ENCODE data around the gene FEZF1.

Gene FEZF1

DNA sequence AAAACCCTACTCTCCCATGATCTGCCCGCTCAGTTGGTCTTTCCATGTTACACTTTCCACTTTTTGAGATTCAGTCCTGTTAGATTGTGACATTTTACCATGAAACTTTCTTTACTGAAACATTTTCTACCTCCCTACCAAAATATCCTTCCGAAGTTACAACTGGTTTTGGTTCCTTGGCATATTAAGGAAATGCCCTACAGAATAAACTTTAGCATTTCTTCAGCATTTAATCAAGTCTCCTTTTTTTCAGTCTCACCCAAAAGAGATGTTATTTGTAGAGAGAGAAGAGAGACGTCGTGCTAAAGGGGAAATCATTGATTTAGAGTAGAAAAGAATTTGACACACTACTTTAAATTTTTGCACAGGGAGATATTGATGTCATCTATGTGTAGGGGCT is 9.7 kb upstream of the FEZF1 start:
- TF ChIP-seq, protein P1, sequence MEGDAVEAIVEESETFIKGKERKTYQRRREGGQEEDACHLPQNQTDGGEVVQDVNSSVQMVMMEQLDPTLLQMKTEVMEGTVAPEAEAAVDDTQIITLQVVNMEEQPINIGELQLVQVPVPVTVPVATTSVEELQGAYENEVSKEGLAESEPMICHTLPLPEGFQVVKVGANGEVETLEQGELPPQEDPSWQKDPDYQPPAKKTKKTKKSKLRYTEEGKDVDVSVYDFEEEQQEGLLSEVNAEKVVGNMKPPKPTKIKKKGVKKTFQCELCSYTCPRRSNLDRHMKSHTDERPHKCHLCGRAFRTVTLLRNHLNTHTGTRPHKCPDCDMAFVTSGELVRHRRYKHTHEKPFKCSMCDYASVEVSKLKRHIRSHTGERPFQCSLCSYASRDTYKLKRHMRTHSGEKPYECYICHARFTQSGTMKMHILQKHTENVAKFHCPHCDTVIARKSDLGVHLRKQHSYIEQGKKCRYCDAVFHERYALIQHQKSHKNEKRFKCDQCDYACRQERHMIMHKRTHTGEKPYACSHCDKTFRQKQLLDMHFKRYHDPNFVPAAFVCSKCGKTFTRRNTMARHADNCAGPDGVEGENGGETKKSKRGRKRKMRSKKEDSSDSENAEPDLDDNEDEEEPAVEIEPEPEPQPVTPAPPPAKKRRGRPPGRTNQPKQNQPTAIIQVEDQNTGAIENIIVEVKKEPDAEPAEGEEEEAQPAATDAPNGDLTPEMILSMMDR (conservative IDR thresholded peaks at IDR 0.05; ENCODE audit: low read length): no peak
- no peak overlapping the region for H3K4me3 ChIP-seq (ENCODE audit: low read length)
- no peak for DNase-seq (ENCODE audit: low read depth)

DNA sequence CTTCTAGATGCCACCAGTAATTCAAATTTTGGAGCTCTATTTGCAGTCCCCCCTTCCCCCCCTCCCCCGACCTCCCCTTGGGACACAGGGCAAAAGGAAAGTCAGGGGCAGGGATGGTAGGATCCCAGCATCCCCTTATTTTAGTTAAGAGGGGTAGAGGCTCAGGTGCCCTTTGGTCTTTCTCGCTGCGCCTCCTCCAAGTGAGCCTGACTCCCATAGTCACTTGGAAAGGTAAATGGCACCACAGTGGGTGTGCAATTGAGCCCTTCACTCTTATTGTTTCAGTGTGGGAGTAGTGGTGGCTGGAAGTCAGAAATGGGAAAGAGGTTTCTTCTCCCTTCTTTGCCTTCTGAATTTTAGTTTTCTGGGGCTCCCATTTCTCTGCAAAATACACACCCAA is 8.2 kb upstream of the FEZF1 start:
- no peak overlapping the region for H3K4me3 ChIP-seq (ENCODE audit: low read length)
- no peak for DNase-seq (ENCODE audit: low read depth)
- TF ChIP-seq, protein P1 (conservative IDR thresholded peaks at IDR 0.05; ENCODE audit: low read length): no peak

DNA sequence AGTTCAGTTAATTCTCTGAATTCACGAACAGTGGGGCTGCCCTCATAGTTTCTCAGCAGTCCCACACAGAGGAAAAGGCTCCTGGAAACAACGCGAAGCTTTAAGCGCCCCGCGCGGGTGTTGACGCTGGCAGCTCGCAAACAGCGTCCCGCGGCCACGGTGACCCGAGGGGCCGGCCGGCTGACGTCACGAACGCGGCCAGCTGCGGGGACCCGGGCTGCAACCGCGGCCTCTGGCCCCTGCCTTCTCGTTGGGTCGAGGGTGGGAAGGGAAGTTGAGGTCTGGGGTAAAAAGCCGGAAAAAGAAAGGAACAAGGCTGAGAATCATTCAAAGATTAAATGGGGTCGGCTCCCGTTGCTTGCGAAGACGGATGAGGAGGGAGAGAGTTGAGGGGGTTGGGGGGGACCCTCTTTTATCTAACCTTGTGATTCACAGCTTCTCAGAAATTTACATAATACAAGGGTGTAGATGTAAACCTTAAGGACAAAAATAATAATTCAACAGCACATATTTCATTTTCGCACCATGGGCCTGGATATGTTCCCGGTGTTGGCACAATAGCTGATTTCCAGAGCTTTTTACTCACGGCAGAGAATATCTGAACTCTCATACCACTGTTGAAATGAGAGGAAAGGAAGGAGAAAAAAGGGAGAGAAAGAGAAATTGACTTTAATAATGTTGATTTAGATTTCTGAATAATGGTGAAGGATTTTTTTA is 7.3 kb upstream of the FEZF1 start:
- TF ChIP-seq, protein P1 (conservative IDR thresholded peaks at IDR 0.05; ENCODE audit: low read length): no peak
- no peak for DNase-seq (ENCODE audit: low read depth)
- H3K4me3 ChIP-seq (ENCODE audit: low read length): no peak overlapping the region

DNA sequence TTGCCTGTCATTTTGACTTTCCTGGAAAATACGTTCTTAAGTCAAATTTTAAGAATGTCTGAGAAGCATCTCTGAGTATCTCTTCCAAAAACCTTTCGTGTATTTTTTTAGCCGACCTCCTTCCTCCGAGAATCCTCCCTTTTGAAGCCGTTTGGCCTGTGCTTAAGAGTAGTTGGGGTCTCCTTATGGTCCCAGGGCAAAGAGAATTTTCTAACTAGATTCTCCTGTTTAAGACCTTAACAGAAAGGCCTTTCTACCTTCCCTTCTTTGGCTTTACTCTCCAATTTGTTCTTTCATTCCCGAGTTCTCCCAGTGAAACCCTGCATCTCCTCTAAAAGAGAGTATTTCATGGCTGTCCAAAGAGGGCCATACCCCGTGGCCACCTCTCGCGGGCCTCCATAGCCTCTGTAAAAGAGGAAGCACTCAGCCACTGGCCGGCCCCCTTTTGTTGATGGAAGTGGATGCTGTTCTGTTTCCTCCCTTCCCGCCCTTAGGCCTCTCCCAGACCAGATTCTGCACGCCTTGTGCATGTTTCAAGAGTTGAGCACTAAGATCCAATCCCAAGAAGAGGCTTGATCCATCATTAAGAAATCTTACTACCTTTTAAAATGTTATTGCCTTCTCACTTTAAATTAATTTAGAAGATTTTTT is 6.6 kb upstream of the FEZF1 start:
- TF ChIP-seq, protein P1 (conservative IDR thresholded peaks at IDR 0.05; ENCODE audit: low read length): no peak
- DNase-seq (ENCODE audit: low read depth): no peak
- no peak overlapping the region for H3K4me3 ChIP-seq (ENCODE audit: low read length)

DNA sequence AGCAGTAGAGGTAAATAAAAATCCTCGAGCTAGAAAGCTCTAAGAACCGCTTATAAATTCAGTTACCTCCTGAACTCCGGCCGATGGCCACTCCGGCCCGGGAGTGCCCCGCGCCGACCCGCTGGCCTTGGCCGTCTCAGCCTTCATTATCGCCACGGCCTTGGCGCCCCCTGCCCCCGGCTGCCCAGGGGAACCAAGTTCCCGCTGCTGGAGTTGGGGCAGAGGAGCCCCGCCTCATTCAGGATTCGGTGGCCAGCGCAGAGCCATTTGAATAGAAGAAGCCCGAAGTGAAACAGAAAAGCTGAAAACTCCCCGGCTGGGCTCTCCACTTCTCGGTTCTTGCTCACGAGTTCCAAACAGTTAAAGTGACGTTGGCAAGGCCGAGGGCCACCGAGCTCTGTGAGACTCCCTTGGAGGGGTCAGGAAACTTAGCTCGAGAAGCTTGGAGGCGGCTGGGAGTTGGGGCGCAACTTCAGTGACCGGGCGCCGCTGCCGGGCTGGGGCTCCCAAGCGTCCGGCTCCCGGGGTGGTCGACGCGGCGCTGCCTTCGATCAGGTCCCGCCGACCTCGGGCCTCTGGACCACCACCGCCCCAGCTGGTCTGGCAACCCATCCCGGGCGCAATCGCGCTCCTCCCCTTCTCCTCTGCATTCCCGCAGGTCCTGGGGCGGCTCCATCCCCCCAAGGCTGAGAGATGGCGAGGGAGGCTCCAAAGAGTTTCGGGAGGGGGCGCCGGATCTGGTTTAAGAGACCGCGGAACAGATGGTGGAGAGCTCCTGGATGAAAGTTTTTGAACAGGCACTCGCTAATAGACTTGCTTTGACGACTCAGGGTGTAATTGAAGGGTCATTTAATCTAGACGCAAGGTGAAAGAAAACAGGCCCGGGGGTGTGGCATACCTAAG is 5.8 kb upstream of the FEZF1 start:
- TF ChIP-seq, protein P1 (conservative IDR thresholded peaks at IDR 0.05; ENCODE audit: low read length): no peak
- H3K4me3 ChIP-seq (ENCODE audit: low read length): peak overlapping the region; percentile 52
- peak; percentile 5 for DNase-seq (ENCODE audit: low read depth)

DNA sequence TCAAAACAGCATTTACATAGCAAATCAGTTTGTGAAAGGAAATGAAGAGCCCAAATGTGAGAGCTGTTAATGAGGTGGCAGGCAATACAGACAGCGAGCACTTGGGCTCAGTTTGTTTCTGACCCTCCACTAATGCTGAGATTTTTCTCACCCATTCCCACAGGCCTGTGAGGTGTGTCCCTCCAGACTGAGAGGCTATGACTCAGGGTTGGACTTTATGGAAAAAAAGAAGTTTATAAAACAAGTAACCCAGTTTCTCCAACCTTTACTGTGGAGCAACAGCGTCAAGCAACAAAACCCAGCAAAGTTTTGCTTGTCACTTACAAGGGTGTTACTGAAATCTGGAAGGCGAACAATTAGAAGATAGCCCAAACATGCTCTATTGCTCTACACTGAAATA is 4.9 kb upstream of the FEZF1 start:
- no peak for DNase-seq (ENCODE audit: low read depth)
- H3K4me3 ChIP-seq (ENCODE audit: low read length): no peak overlapping the region

More for the DNA sequence above, 4.9 kb upstream of the FEZF1 start:
- TF ChIP-seq, protein P1 (conservative IDR thresholded peaks at IDR 0.05; ENCODE audit: low read length): no peak

All from AG10803 (cell line).